GM19023 (cell line): ENCODE measurements around the gene GPX3.

Experiments used
- ATAC-seq: cut with Tn5 transposase; IDR thresholded peaks from one replicate; pipeline ENCODE4 v1.9.1; 2021; ENCODE audit warnings: mild to moderate bottlenecking, moderate library complexity; ENCODE audit not compliant: unreplicated experiment

Gene GPX3

DNA sequence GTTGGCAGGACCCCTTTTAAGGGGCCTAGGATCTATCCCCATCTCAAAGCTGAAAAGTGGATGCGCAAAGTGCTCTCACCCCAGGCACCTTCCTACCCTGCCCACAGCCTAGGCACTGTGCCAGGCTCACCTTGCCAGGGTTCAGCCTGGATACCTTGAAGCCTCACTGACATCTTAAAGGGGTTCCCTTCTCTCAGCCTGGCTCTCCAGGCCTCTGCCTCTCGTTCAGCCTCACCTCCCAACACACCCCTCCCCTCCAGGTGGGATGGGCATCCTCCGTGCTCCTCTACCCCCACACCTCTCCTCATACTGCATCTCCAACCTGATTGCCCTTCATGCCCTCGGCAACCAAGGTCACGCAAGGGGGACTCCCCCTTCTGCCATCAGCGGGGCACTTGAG, 34.9 kb downstream of the GPX3 start:
- ATAC-seq = no peak

DNA sequence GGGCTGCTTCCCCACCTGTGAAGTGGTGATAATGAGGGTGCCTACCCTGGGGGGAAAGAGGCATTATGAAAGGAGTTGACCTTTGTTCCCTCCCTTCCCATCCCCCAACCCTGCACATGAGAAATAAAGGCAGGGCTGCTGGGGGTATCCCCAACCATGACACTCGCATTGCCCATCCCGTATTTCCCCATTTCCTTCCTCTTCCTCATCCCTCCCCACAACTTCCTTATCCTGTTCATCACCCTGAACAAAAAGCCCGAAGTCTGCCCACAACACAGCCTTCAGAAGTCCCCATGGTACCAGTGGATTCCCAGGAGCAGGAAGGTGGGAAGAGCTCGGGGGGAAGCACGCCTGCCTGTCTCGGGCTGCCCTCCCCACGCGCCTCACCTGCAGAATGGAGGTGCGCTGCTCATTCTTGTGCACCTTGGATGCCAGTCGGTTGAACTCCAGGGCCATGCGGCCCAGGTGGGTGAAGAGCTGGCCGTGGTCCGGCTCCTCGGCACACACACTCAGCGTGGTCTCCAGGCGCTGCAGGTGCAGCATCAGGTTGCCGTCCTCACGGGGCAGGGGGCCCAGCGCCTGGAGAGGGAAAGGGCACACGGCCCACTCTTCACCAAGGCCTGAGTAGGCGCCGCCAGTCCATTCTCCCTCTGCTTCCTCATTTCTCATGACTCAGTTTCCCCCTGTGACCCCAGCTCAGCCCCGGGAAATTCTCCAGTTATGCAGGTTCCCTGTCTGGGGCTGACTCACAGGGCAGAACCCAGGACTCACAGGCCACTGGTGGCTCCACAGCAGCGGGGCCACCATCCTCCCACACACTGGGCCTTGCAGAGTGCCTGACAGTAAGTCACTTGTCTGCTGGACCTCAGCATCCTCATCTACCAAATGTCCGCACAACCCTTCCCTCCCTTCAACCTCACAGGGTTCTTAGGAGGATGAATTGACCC, 36.3 kb downstream of the GPX3 start:
- no peak for ATAC-seq

DNA sequence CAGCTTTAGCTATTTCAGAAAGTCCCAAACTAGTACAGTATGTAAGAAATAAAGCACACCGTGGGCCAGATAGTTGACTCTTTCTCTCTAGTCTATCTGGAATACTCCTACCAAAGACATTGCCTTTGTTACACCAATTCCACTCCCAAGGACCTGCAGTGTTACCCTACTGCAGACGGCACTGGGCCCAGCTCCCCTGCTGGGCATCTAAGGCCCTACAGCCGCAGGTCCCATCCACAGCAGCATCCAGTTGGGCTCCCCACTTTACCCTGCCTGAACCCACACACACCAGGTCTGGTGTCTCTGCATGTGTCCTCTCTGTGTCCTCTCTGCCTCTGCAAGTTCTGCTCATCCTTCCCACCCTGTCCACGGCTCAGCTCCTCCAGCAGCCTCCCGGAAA, 37.9 kb downstream of the GPX3 start:
- ATAC-seq = no peak

DNA sequence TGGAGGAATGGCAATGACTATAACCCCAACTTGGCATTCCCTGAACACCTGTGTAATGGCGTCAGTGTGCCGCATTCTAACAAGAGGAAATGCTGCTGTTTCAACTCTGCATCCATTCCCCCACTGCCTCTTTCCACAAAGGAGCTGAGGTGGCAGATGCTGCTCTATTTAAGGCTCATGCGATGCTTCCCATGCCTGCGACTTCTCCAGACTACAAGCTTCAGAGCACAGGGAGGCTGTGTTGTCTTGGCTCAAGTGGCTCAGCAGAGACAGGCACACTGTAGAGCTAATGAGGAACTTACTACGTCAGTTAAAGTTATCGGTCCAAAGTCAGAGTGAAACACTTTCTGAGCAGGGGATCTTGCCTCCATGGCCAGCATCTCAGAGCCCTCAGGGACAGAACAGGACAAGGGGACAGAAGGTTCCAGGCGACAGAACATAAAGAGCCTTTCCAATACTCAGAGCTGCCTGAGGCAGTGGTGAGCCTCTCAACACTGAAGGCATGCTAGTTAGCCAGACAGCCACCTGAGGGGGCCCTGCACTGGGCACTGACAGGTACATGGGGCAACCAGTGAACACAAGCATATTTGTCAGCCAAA, 38.6 kb downstream of the GPX3 start:
- ATAC-seq = no peak

GRCh38 chr5:151060742-151061141, 40.4 kb downstream of the GPX3 start:
- ATAC-seq = no peak

GRCh38 chr5:151062405-151063141, 42.2 kb downstream of the GPX3 start:
- ATAC-seq = no peak

DNA sequence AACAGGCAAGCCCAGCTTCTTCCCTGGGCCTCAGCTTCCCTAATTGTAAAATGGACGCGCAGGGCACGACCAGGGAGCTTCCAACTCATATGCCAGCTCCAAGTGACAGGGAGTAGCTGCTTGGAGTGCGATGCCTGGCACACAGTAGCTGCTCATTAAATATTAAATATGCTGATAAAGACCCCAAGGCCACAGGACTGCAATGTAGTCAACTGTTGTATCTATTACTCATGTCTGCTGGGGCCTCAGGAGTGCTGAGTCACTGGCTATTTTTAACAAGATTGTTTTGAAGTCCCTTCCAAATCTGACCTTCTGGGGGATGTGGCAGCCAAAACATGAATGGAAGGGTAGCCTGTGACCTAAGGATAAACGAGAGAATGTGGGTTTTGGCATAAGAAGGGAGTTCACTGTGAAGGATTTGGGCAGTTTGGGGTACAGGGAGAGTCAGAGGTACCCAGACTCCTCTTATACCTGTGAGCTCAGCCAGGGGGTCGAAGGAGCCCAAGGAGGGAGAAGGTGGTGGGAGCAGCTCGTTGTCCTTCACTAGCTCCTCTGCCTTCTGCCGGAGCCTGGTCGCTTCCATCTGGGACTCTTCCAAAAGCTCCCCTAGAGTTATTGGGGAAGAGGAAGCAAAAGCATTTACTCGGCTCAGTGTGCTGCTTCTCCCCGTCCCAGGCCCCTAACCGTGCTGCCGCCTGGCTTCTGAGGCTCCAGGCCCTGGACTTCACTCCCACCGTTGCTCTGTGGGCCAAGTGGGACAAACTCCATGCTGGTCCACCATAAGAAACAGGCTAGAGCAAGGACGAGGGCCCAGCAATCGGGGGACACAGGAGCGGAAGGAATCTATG, 43.0 kb downstream of the GPX3 start:
- ATAC-seq = no peak

DNA sequence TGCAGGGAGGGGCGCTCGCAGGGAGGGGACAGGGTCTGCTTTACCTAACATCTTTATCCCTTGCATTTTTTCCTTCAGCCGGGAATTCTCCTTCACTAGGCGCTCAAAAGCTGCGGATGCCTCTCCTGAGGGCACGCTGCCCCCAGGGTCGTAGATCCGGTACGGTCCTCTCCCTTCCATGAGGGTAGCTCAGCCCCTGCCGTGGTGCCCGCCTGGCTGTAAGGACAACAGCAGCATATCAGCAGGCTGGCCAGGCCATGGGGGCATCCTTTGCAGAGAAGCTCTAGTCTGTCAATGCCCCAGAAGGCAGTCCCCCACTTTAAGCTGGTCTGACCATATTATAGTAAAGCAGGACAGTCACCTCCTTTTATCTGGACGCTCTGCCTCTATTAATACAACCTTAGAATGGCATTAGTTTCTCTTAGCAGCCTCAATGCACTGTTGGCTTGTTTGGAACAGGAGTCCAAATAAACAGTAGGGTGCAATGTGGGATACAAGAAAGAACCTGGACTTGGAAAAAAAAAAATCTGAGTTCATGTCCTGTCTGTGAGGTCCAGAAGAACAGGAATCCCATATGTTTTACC, 44.6 kb downstream of the GPX3 start:
- no peak for ATAC-seq

GRCh38 chr5:151065609-151066008, 45.2 kb downstream of the GPX3 start:
- ATAC-seq = no peak

DNA sequence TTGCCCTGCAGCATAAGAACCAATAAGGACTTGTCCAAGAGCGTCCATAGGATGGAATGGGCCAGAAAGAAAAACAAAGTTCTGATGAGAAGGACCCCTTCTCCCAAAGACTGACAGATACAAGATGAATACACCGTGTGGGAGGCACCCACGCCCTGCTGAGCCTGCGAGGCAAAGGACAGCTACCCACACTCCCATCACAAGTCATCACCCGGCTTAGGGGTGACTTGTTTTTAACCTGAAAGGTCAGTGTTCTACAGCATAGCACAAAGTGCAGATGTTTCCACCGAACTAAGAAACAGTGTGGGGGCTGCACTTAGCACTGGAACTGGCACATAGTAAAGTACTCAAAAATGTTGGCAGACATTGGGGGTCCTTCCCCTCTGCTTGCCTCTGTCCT, 46.5 kb downstream of the GPX3 start:
- no peak for ATAC-seq

DNA sequence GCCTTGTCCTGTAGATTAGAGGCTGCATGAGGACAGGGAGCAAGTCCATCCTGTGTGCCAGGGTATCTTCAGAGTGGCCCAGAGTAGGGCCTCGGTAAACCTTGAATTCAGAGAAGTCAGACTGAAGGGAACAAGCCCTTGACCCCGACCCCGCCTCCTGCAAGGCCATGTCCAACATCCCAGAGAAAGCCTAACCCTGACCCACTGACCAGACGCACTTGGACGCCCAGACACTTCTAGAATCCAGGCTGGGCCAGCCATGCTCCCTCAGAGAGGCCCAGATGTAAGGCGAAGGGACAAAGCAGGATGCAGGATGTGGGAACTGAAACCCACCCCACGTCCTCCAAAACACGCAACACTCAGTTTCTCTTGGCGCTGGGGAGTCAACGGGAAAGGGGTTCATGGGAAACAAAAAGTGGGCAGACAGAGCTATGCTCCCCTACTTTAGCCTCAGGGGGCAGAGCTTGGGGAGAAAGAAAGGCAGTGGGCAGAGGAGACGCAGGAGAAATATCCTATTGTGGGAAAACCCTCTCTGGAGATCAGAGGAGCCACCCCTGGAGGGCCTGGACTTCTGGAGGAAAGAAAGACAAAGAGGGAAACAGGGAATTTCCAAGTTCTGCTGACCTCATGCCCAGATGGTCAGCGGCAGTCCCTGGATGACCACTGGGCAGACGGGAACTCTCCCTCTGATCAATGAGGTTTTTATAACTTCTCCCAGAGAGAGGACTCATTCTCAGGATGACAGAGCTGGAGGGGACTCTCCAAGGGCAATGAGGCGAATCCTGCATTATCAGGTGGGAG, 47.4 kb downstream of the GPX3 start:
- peak; percentile 4 for ATAC-seq

- ATAC-seq = peak; percentile 61
These were observed 48.2 kb downstream of the GPX3 start for GRCh38 chr5:151068433-151069197.

DNA sequence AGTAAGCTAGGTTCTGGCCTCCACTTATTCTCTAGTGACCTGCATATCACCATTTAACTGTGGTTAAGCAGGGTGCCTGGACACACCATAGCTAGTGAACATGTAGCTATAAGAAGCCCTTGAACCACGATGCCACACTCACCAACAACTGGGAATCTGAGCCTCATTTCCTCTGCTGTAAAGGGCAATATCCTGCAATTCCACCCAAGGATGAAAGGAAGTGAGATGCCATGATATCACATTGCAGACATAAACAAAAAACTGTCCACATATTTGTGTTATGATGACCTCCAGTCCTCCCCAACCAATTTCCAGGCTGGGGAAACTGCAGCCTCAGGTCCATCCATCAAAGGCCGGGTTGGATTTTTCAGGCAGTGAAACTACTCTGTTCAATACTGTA, 50.1 kb downstream of the GPX3 start:
- ATAC-seq = no peak

- ATAC-seq = no peak
These were observed 50.6 kb downstream of the GPX3 start for GRCh38 chr5:151071021-151071420.

DNA sequence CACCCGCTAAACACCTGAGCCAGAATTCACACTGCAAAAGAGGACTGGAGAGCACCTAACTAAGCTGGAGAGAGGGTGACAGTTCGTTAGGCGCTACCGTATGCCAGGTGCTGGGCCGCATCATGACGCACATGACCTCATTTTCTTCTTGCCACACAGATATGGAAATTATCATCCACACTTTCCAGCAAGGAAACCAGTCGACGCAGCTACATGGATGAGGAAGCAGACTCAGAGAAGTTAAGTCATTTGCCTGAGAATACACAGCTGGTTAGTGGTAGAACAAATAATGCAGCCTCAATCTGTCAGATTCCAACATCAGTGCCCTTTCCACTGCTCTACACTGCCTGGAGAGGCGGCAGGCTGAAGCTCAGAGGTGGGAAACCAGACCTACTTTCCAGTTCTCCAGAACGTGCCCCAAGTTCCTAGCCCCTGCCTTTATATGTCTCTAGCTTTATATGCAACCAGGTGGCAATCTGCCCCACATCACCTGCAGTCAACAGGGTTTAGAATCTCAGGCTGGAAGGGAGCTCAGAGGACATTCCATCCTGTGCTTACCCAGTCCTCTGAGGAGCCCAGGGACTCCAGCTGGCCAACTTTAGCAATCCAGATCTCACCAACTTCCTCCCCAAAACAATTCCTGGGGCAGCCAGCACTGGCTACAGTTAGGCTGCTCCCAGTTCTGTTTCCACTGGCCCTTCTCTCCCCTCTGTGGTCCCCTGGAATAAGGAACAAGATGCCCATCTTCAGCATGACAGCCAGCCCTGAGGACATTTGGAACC, 51.6 kb downstream of the GPX3 start:
- no peak for ATAC-seq

DNA sequence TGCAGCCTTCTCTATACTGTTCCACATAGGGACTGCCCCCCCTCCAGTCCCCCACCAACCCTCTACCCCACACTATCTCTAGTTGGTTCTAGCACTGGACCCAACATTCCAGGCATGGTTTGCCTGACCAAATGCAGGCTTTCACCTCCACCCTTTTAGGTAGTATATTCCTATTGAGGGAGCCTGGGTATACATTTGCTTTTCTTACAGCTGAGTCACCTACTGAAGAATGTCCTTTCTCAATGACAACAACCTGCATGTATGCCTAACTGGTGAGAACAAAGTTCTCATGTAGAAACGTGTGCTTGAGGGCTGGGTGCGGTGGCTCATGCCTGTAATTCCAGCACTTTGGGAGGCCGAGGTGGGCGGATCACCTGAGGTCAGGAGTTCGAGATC, 52.2 kb downstream of the GPX3 start:
- ATAC-seq = no peak

- no peak for ATAC-seq
These were observed 52.9 kb downstream of the GPX3 start for GRCh38 chr5:151073280-151073679.

DNA sequence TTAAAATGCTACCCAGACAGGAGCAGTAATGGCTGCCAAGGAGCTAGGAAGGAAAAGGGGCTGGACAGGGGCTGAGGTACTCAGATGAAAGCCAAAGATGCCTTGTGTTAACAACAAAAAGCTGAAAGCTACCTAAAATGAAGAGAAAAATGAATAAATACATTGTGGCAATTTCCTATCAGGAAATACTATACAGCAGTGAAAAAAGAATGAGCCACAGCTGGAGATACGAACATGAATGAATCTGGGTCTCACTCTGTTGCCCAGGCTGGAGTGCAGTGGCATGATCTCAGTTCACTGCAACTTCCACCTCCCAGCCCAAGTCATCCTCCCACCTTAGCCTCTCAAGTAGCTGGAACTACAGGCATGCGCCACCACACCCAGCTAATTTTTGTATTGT, 54.2 kb downstream of the GPX3 start:
- no peak for ATAC-seq
